MM.1S (cell line): ENCODE data around the gene MLIP.

Experiments used
- DNase-seq: peaks from one replicate; pipeline ENCODE4 v3.0.0-alpha.2; 2015
- H2AFZ ChIP-seq: fragments of 300-600 bp; sonication (generic); 2 replicates; pipeline ENCODE4 v1.6.0; 2016; ENCODE audit warnings: antibody characterized with exemption, low read length
- H3F3A ChIP-seq: fragments of 300-600 bp; sonication (generic); 2 replicates; pipeline ENCODE4 v1.6.1; 2016; ENCODE audit warnings: mild to moderate bottlenecking, antibody characterized with exemption, low read length, moderate library complexity, mixed read lengths; ENCODE audit not compliant: insufficient read depth
- H3K27ac ChIP-seq: fragments of 300-600 bp; sonication (generic); 2 replicates; pipeline ENCODE4 v1.5.1; 2016; ENCODE audit warnings: mild to moderate bottlenecking, low read length
- H3K27me3 ChIP-seq: fragments of 300-600 bp; sonication (generic); replicated peaks from 2 replicates; pipeline ENCODE4 v1.6.0; 2016; ENCODE audit warnings: low read length; ENCODE audit not compliant: insufficient read depth
- H3K36me3 ChIP-seq: fragments of 300-600 bp; sonication (generic); replicated peaks from 2 replicates; pipeline ENCODE4 v1.6.1; 2016; ENCODE audit warnings: mild to moderate bottlenecking, low read length, mixed read lengths; ENCODE audit not compliant: insufficient read depth
- H3K4me1 ChIP-seq: fragments of 300-600 bp; sonication (generic); 2 replicates; pipeline ENCODE4 v1.6.1; 2016; ENCODE audit warnings: low read length, mixed read lengths
- H3K4me2 ChIP-seq: fragments of 300-600 bp; sonication (generic); 2 replicates; pipeline ENCODE4 v1.6.0; 2016; ENCODE audit warnings: low read depth, low read length
- H3K4me3 ChIP-seq: fragments of 300-600 bp; sonication (generic); 2 replicates; pipeline ENCODE4 v1.5.1; 2016; ENCODE audit warnings: low read length, mixed read lengths
- H3K79me2 ChIP-seq: fragments of 300-600 bp; sonication (generic); 2 replicates; pipeline ENCODE4 v1.6.1; 2016; ENCODE audit warnings: mixed run types, low read length, mixed read lengths
- H3K9ac ChIP-seq: fragments of 300-600 bp; sonication (generic); 2 replicates; pipeline ENCODE4 v1.6.1; 2016; ENCODE audit warnings: low read length, mixed read lengths
- H3K9me2 ChIP-seq: fragments of 300-600 bp; sonication (generic); replicated peaks from 2 replicates; pipeline ENCODE4 v1.6.1; 2016; ENCODE audit warnings: mild to moderate bottlenecking, low read length, mixed read lengths; ENCODE audit not compliant: insufficient read depth
- H3K9me3 ChIP-seq: fragments of 300-600 bp; sonication (generic); replicated peaks from 2 replicates; pipeline ENCODE4 v1.6.1; 2016; ENCODE audit warnings: mild to moderate bottlenecking, low read length, mixed read lengths; ENCODE audit not compliant: insufficient read depth
- H4K20me1 ChIP-seq: fragments of 300-600 bp; sonication (generic); 2 replicates; pipeline ENCODE4 v1.6.1; 2016; ENCODE audit warnings: mild to moderate bottlenecking, low read length, moderate library complexity, mixed read lengths; ENCODE audit not compliant: insufficient read depth
- CTCF ChIP-seq: fragments of 300-600 bp; sonication (generic); IDR thresholded peaks from 2 replicates; pipeline ENCODE4 v1.5.1; 2016; ENCODE audit warnings: antibody characterized with exemption, low read length, mixed read lengths
- EZH2 ChIP-seq: fragments of 300-600 bp; sonication (generic); optimal IDR thresholded peaks from 2 replicates; pipeline ENCODE3; 2017; ENCODE audit warnings: low read depth, mild to moderate bottlenecking, antibody characterized with exemption, low read length, mixed read lengths
- EZH2phosphoT487 ChIP-seq: fragments of 300-600 bp; sonication (generic); IDR thresholded peaks from 2 replicates; pipeline ENCODE4 v1.6.1; 2018; ENCODE audit warnings: antibody characterized with exemption, low read length

MLIP gene

GRCh38 chr6:54100411-54101006 lies 10.7 kb upstream of the MLIP start:
- no peak overlapping the region for H3K27ac ChIP-seq
- peak overlapping the region; percentile 21; the same call in 1 of the 2 replicates for H2AFZ ChIP-seq
- no peak for DNase-seq
- peak overlapping the region; percentile 19; the same call in 1 of the 2 replicates for H3K4me2 ChIP-seq
- no peaks in the 10 kb centered on the region for H3K9me3 ChIP-seq
- H3K4me3 ChIP-seq = no peak overlapping the region
- H3K9ac ChIP-seq = no peak overlapping the region
- H3K27me3 ChIP-seq = no peaks in the 10 kb centered on the region
- no peaks in the 10 kb centered on the region for H3F3A ChIP-seq
- H3K79me2 ChIP-seq = no peaks in the 10 kb centered on the region
- TF ChIP-seq CTCF = no peak
- TF ChIP-seq EZH2phosphoT487 = no peak
- no peaks in the 10 kb centered on the region for H3K9me2 ChIP-seq
- no peaks in the 10 kb centered on the region for H4K20me1 ChIP-seq
- no peaks in the 10 kb centered on the region for H3K4me1 ChIP-seq
- no peaks in the 10 kb centered on the region for H3K36me3 ChIP-seq

GRCh38 chr6:54102238-54102637 lies 9.0 kb upstream of the MLIP start:
- no peaks in the 10 kb centered on the region for H3K27me3 ChIP-seq
- H3K9me3 ChIP-seq = no peaks in the 10 kb centered on the region

GRCh38 chr6:54103497-54103896 lies 7.7 kb upstream of the MLIP start:
- Histone ChIP-seq H3K4me1 (no peaks in the 10 kb centered on the region), H3K4me2 (no peak overlapping the region), H3K9ac (no peak overlapping the region), H3K27me3 (no peaks in the 10 kb centered on the region), H3K79me2 (no peaks in the 10 kb centered on the region), H3K27ac (no peak overlapping the region), H3K9me3 (no peaks in the 10 kb centered on the region), H3K36me3 (no peaks in the 10 kb centered on the region), H2AFZ (no peak overlapping the region), H3F3A (no peaks in the 10 kb centered on the region), H3K9me2 (no peaks in the 10 kb centered on the region), H4K20me1 (no peaks in the 10 kb centered on the region), H3K4me3 (no peak overlapping the region)
- DNase-seq = no peak
- TF ChIP-seq EZH2 (no peak), EZH2phosphoT487 (no peak), CTCF (no peak)

More at GRCh38 chr6:54102238-54102637, 9.0 kb upstream of the MLIP start:
- no peak overlapping the region for H3K4me3 ChIP-seq
- H3K4me2 ChIP-seq = no peak overlapping the region
- no peaks in the 10 kb centered on the region for H3K4me1 ChIP-seq
- H2AFZ ChIP-seq = no peak overlapping the region
- TF ChIP-seq CTCF (no peak), EZH2 (no peak), EZH2phosphoT487 (no peak)
- H3F3A ChIP-seq = no peaks in the 10 kb centered on the region
- DNase-seq = no peak
- H3K36me3 ChIP-seq = no peaks in the 10 kb centered on the region
- H3K9ac ChIP-seq = no peak overlapping the region
- H3K9me2 ChIP-seq = no peaks in the 10 kb centered on the region
- H3K27ac ChIP-seq = no peak overlapping the region
- no peaks in the 10 kb centered on the region for H3K79me2 ChIP-seq
- H4K20me1 ChIP-seq = no peaks in the 10 kb centered on the region
